ENCODE measurements around the gene C12orf75. TPM values are rescaled to one million over a fixed set of nuclear protein-coding genes. Genes with fewer than 3 reads are reported as not detected.
A peak's percentile ranks its signal among the peaks of the same experiment; 100 is the strongest.
"Not testable (repeated sequence)": the region's sequence is repeated elsewhere in the genome, so short reads cannot be mapped to it uniquely, and the experiment has no call there.

Gene C12orf75
- total RNA-seq, 1 donor from 2014 or later, result 163 TPM

DNA sequence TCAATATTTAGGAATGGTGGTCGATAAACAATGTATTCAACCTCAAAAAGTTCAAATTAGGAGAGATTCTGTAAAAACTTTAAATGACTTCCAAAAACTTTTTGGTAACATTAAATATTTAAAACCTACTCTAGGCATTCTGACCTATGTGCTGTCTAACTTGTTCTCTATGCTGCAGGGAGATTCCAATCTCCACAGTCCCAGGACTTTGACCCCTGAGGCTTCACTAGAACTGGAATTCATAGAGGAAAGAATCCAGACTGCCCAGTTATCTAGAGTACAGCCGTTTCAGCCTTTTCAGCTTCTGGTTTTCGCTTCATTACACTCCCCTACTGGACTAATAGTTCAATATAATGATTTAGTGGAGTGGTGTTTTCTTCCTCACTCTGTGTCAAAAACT lies 21.1 kb upstream of the C12orf75 start:
- H3K4me1 Mint-ChIP-seq (ENCODE audit: low read depth, unreplicated experiment); H4K20me1 ChIP-seq (ENCODE audit: insufficient read depth, low read length); H3K4me3 ChIP-seq (ENCODE audit: insufficient read depth, low read depth, low read length); H3K4me2 ChIP-seq (ENCODE audit: low read length); H3K4me1 ChIP-seq (ENCODE audit: insufficient read depth, low read length); H3K9me3 ChIP-seq (ENCODE audit: insufficient read depth, low read depth, low read length); H3K79me2 ChIP-seq (ENCODE audit: insufficient read depth, low read length); H3K36me3 Mint-ChIP-seq (ENCODE audit: low read depth, unreplicated experiment); H3K27me3 ChIP-seq (ENCODE audit: insufficient read depth, low read length); H3K9ac ChIP-seq (ENCODE audit: low read length); H3K36me3 ChIP-seq (ENCODE audit: insufficient read depth, low read length); H3K27ac ChIP-seq (ENCODE audit: low read depth, low read length); H3K27ac Mint-ChIP-seq (ENCODE audit: unreplicated experiment); H3K4me3 Mint-ChIP-seq (ENCODE audit: unreplicated experiment); H2AFZ ChIP-seq (ENCODE audit: low read depth, low read length); H3K27me3 Mint-ChIP-seq (ENCODE audit: low read depth, unreplicated experiment); FAIRE-seq; DNase-seq (ENCODE audit: low read depth): not testable (repeated sequence)
- peaks cover 20% of the 10 kb centered on the region for H3K9me3 Mint-ChIP-seq (ENCODE audit: unreplicated experiment)

DNA sequence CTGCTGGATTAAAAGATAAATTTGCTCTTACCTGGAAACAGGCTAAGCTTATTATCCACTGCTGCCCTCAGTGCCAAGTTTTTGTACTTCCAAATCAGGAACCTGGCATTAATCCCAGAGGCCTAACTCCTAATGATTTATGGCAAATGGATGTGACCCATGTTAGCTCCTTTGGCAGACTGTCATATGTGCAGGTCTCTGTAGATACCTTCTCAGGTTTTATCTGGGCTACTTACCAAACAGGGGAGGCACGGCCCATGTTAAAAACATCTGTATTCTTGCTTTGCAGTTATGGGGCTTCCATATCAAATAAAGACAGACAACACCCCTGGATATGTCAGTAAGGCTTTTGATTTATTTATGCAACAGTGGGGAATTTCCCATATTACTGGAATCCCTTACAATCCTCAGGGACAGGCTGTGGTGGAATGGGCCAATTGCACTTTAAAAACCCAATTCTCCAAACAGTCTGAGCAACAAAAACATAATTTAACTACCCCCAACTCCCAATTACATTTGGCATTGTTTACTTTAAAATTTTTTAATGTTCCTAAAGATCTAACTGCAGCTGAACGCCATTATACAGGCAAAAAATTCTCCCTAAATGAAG lies 19.9 kb upstream of the C12orf75 start:
- not testable (repeated sequence) for H3K27ac Mint-ChIP-seq (ENCODE audit: unreplicated experiment); H3K4me3 ChIP-seq (ENCODE audit: insufficient read depth, low read depth, low read length); H3K9me3 ChIP-seq (ENCODE audit: insufficient read depth, low read depth, low read length); H3K4me1 Mint-ChIP-seq (ENCODE audit: low read depth, unreplicated experiment); H3K36me3 Mint-ChIP-seq (ENCODE audit: low read depth, unreplicated experiment); H4K20me1 ChIP-seq (ENCODE audit: insufficient read depth, low read length); H3K27me3 Mint-ChIP-seq (ENCODE audit: low read depth, unreplicated experiment); DNase-seq (ENCODE audit: low read depth); H3K9ac ChIP-seq (ENCODE audit: low read length); H3K79me2 ChIP-seq (ENCODE audit: insufficient read depth, low read length); H3K27ac ChIP-seq (ENCODE audit: low read depth, low read length); FAIRE-seq; H3K4me1 ChIP-seq (ENCODE audit: insufficient read depth, low read length); H3K36me3 ChIP-seq (ENCODE audit: insufficient read depth, low read length); H3K27me3 ChIP-seq (ENCODE audit: insufficient read depth, low read length); H3K4me3 Mint-ChIP-seq (ENCODE audit: unreplicated experiment); H3K4me2 ChIP-seq (ENCODE audit: low read length); H2AFZ ChIP-seq (ENCODE audit: low read depth, low read length)
- peaks cover 24% of the 10 kb centered on the region for H3K9me3 Mint-ChIP-seq (ENCODE audit: unreplicated experiment)

DNA sequence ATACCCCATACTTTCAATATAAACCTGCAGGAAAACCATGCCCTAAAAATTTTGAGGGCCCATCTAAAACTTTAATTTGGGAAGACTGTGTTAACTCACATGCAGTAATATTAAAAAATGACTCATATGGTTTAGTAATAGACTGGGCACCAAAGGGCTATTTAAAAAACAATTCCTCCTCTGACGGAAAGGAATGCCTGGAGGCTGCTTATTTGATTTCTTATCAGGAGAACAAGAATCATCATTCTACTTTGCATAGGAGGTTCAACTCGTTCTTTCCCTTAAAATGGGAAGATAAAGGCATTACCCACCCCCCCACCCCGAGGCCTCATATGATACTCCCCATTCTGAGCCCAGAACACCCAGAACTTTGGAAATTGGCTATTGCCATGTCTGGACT lies 18.6 kb upstream of the C12orf75 start:
- H3K27ac Mint-ChIP-seq (ENCODE audit: unreplicated experiment); H3K9me3 ChIP-seq (ENCODE audit: insufficient read depth, low read depth, low read length); FAIRE-seq; H3K9ac ChIP-seq (ENCODE audit: low read length); H3K4me1 ChIP-seq (ENCODE audit: insufficient read depth, low read length); H3K79me2 ChIP-seq (ENCODE audit: insufficient read depth, low read length); H3K36me3 ChIP-seq (ENCODE audit: insufficient read depth, low read length); H3K27me3 ChIP-seq (ENCODE audit: insufficient read depth, low read length); H4K20me1 ChIP-seq (ENCODE audit: insufficient read depth, low read length); H3K27ac ChIP-seq (ENCODE audit: low read depth, low read length); H3K36me3 Mint-ChIP-seq (ENCODE audit: low read depth, unreplicated experiment); H3K27me3 Mint-ChIP-seq (ENCODE audit: low read depth, unreplicated experiment); H3K4me3 ChIP-seq (ENCODE audit: insufficient read depth, low read depth, low read length); H3K4me2 ChIP-seq (ENCODE audit: low read length); H2AFZ ChIP-seq (ENCODE audit: low read depth, low read length); H3K4me3 Mint-ChIP-seq (ENCODE audit: unreplicated experiment): not testable (repeated sequence)
- DNase-seq (ENCODE audit: low read depth), result peak; percentile 39
- Mint-ChIP-seq H3K9me3 (ENCODE audit: unreplicated experiment) (peaks cover 24% of the 10 kb centered on the region), H3K4me1 (ENCODE audit: low read depth, unreplicated experiment) (peaks cover 16% of the 10 kb centered on the region)

DNA sequence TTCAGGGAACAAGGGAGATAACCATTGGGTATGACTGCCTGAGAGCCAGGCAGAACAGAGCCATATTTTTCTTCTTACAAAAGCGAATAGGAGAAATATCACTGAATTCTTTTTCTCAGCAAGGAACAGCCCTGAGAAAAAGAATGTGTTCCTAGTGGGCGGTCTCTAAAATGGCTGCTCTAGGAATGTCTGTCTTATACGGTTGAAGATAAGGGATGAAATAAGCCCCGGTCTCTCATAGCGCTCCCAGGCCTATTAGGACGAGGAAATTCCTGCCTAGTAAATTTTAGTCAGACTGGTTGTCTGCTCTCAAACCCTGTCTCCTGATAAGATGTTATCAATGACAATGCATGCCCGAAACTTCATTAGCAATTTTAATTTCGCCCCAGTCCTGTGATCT lies 16.7 kb upstream of the C12orf75 start:
- H3K9ac ChIP-seq (ENCODE audit: low read length); H2AFZ ChIP-seq (ENCODE audit: low read depth, low read length); H3K36me3 ChIP-seq (ENCODE audit: insufficient read depth, low read length); H3K27ac ChIP-seq (ENCODE audit: low read depth, low read length); FAIRE-seq; H3K27me3 ChIP-seq (ENCODE audit: insufficient read depth, low read length); H3K27ac Mint-ChIP-seq (ENCODE audit: unreplicated experiment); H3K4me2 ChIP-seq (ENCODE audit: low read length); H3K36me3 Mint-ChIP-seq (ENCODE audit: low read depth, unreplicated experiment); H3K4me3 ChIP-seq (ENCODE audit: insufficient read depth, low read depth, low read length); H4K20me1 ChIP-seq (ENCODE audit: insufficient read depth, low read length); DNase-seq (ENCODE audit: low read depth); H3K4me3 Mint-ChIP-seq (ENCODE audit: unreplicated experiment); H3K9me3 ChIP-seq (ENCODE audit: insufficient read depth, low read depth, low read length); H3K79me2 ChIP-seq (ENCODE audit: insufficient read depth, low read length); H3K27me3 Mint-ChIP-seq (ENCODE audit: low read depth, unreplicated experiment): not testable (repeated sequence)
- Mint-ChIP-seq H3K9me3 (ENCODE audit: unreplicated experiment) (peaks cover 20% of the 10 kb centered on the region), H3K4me1 (ENCODE audit: low read depth, unreplicated experiment) (peaks cover 20% of the 10 kb centered on the region)
- H3K4me1 ChIP-seq (ENCODE audit: insufficient read depth, low read length), result peaks cover 18% of the 10 kb centered on the region

All from astrocyte (in vitro differentiated cells and primary cell).